Spleen (tissue), 11 donors: ENCODE data around the gene TSPO2. TPM values are rescaled to one million over a fixed set of nuclear protein-coding genes. Genes with fewer than 3 reads are reported as not detected.

Experiments
- DNase-seq: peaks from one replicate; pipeline ENCODE4 v3.0.0-alpha.2; 2020
- H3K27ac ChIP-seq, 8 donors: fragments of 200-600 bp; sonication (generic) in 7 of 8; 1 replicate in 4 of 8; 2 replicates in 4 of 8; pipeline versions ENCODE4 v1.5.0 to v1.8.0; 2016 to 2021; ENCODE audit warnings: inconsistent platforms in 4 of 8, mild to moderate bottlenecking in 4 of 8, moderate library complexity in 1 of 8
- H3K27me3 ChIP-seq, 7 donors: fragments of 200-600 bp; sonication (generic) in 6 of 7; replicated peaks in 1 of 7; 1 replicate in 4 of 7; 2 replicates in 3 of 7; pipeline versions ENCODE4 v1.5.0 to v1.8.0; 2016 to 2021; ENCODE audit warnings: inconsistent platforms in 3 of 7, mild to moderate bottlenecking in 1 of 7
- H3K36me3 ChIP-seq, 6 donors: fragments of 200-600 bp; sonication (generic) in 5 of 6; 1 replicate in 4 of 6; 2 replicates in 2 of 6; pipeline versions ENCODE4 v1.5.0 to v1.8.0; 2016 to 2021; ENCODE audit warnings: inconsistent platforms in 2 of 6
- H3K4me1 ChIP-seq, 6 donors: fragments of 200-600 bp; sonication (generic) in 5 of 6; 1 replicate in 3 of 6; 2 replicates in 3 of 6; pipeline versions ENCODE4 v1.5.0 to v1.8.0; 2016 to 2021; ENCODE audit warnings: inconsistent platforms in 3 of 6
- H3K4me3 ChIP-seq, 8 donors: fragments of 200-600 bp; sonication (generic) in 7 of 8; 1 replicate in 4 of 8; 2 replicates in 4 of 8; pipeline versions ENCODE4 v1.5.0 to v1.8.0; 2016 to 2021; ENCODE audit warnings: inconsistent platforms in 4 of 8, mild to moderate bottlenecking in 4 of 8, moderate library complexity in 2 of 8
- H3K9me3 ChIP-seq, 8 donors: fragments of 200-600 bp; sonication (generic) in 7 of 8; 1 replicate in 4 of 8; 2 replicates in 4 of 8; pipeline versions ENCODE4 v1.5.0 to v1.8.0; 2016 to 2021; ENCODE audit warnings: inconsistent platforms in 4 of 8
- POLR2A ChIP-seq, 3 donors: fragments of 450-650 bp; IDR thresholded peaks; one replicate each; pipeline ENCODE4 v1.5.1; 2017; ENCODE audit warnings: antibody characterized with exemption in 3 of 3, mild to moderate bottlenecking in 1 of 3
- POLR2AphosphoS5 ChIP-seq, 3 donors: sonication (generic); formaldehyde crosslinking; IDR thresholded peaks; one replicate each; pipeline ENCODE4 v1.5.1; 2017; ENCODE audit warnings: antibody characterized with exemption in 3 of 3
- WGBS, 5 donors: extraction: QIAGEN DNeasy Blood & Tissue Kit in 3 of 5; methylation state at CpG; one replicate each; pipeline versions ENCODE4 v1.1.5 to v1.1.7; 2013 to 2018; 5-methylcytosine and 5-hydroxymethylcytosine counted together
- intact Hi-C: fragments of 100-400 bp; cut with DNase I; formaldehyde crosslinking; loops from one replicate; pipeline ENCODE4 v1.15.0; 2023; ENCODE audit warnings: low total_unique reads
- polyA plus RNA-seq, 3 donors: library from polyadenylated mRNA; stranded (reverse); fragments of 200-250 nt; gene quantifications; one replicate each; pipeline ENCODE4 v1.2.1, GENCODE V29; 2013
- total RNA-seq, 7 donors: library from RNA; depleted of rRNA in 3 of 7; stranded (reverse); fragments of >200 nt in 3 of 7; fragmentation: NEBNext Ultra II Directional in 4 of 7; extraction: Animal tissue kit (Norgen Biotek cat#: 25700) in 4 of 7; gene quantifications; one replicate each; pipeline versions ENCODE4 v1.1.0 to v1.2.1, GENCODE V29; 2016 to 2021
- TF ChIP-seq, protein P1 (sequence below), 11 experiments: fragments of 200-600 bp in 7 of 11; fragments of 450-650 bp in 4 of 11; sonication (generic) in 4 of 11; IDR thresholded peaks in 8 of 11; conservative IDR thresholded peaks in 3 of 11; 1 replicate in 7 of 11; 2 replicates in 4 of 11; pipeline versions ENCODE4 v1.4.0 to v1.8.0; 2016 to 2021; ENCODE audit warnings: antibody characterized with exemption in 11 of 11, inconsistent platforms in 4 of 11, mild to moderate bottlenecking in 1 of 11
- donor health status: healthy with polysubstance abuse.
- donor health status: DM: no; HTN: no; CAD: no; lungs with moderate emphysema.
- donor health status: DM: no; HTN: no; CAD: no.
- donor health status: Bipolar disorder and iron deficiency.
- donor health status: healthy.
- donor health status: DM: no; HTN: no; CAD: no.
- donor health status: DM: yes; HTN: yes; CAD: no.

TSPO2 gene
- total and polyA plus RNA-seq, 10 donors, result 0.54 to 6.3 TPM; not detected in 8

DNA sequence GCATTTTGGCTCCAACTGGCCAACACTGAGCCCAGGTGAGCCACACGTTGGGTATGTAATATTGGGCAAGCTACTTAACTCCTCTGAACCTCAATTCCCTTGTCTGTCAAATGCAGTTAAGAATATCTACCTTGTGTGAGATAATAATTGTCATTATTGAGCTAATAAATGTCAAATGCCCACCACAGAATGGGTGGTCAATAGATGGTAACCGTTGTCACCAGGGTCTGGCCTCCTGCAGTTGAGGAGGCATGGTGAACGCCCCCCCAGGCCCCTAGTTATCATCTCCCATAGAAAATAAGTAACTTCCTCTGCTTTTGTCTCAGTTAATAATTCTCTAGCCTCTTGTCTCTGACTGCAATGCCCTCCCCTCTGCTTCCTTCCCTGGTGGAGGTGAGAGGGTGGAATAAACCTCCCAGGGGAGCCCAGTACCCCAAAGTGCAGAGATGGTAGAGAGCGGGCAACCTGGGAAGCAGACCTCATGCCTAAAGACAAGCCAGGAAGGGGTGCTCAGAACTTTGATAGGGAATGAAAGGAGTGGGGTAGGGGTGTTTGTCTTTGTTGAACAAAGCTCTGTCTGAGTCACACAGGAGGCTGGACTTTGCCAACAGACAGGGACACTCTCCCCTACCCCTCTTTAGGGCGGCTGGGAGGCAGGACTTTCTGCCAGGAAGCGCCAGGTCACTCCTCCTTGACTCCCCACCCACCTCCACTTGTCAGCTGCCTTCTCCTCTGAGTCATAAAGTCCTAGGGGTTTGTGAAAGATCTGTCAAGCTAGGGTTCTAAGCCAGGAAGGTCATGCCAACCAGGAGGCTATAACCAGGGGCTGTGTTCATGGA, 1.9 kb upstream of the TSPO2 start:
- DNase-seq, result no peak
- no peak overlapping the region for H3K4me3 ChIP-seq
- TF ChIP-seq, protein P1, sequence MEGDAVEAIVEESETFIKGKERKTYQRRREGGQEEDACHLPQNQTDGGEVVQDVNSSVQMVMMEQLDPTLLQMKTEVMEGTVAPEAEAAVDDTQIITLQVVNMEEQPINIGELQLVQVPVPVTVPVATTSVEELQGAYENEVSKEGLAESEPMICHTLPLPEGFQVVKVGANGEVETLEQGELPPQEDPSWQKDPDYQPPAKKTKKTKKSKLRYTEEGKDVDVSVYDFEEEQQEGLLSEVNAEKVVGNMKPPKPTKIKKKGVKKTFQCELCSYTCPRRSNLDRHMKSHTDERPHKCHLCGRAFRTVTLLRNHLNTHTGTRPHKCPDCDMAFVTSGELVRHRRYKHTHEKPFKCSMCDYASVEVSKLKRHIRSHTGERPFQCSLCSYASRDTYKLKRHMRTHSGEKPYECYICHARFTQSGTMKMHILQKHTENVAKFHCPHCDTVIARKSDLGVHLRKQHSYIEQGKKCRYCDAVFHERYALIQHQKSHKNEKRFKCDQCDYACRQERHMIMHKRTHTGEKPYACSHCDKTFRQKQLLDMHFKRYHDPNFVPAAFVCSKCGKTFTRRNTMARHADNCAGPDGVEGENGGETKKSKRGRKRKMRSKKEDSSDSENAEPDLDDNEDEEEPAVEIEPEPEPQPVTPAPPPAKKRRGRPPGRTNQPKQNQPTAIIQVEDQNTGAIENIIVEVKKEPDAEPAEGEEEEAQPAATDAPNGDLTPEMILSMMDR (IDR thresholded peaks at IDR 0.05 in 8 of 11, conservative IDR thresholded peaks at IDR 0.05 in 3 of 11), result no peak
- TF ChIP-seq POLR2AphosphoS5 (IDR thresholded peaks at IDR 0.05), result no peak
- no peak for TF ChIP-seq POLR2A (IDR thresholded peaks at IDR 0.05)
- no peak overlapping the region for H3K27ac ChIP-seq
- no peaks in the 10 kb centered on the region for H3K9me3 ChIP-seq
- 67 to 73% (median 71%) methylated on average over 6 of the region's 6 CpGs for WGBS, 5 donors
- H3K36me3 ChIP-seq, result peaks cover 0 to 10% (median 0%) of the 10 kb centered on the region in 6 donors
- no peaks in the 10 kb centered on the region for H3K27me3 ChIP-seq
- no peaks in the 10 kb centered on the region for H3K4me1 ChIP-seq
- intact Hi-C loops, result no loop called here

DNA sequence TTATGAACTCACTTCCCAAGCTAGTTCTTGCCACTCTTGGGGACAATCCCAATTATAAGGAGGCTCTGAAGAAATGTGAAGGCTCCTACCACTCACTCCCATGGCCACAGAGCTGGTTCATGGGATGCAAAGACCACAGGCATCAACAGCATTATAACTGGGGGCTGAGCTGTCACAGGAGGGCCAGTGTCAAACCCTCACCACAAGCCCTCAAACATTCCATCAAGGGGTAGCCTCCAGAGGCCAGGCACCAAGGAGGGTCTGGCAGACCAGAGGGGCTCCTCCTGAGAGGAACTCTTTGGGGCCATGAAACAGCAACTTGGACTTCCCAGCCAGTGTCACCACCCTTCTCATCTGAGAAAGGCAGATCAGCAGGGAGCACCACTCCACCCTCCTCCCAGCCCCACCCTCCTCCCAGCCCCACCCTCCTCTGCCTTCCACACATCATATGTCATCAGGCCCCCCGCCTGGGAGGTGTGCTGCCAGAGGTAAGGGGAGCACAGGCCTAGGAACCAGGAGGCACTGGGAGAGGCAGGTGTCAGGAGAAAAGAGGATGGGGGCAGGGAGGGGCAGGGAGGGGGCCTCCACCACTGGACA, 1.2 kb upstream of the TSPO2 start:
- no peaks in the 10 kb centered on the region for H3K27me3 ChIP-seq
- 67 to 91% (median 76%) methylated on average over 1 of the region's 1 CpG for WGBS, 5 donors
- no peak overlapping the region for H3K4me3 ChIP-seq
- no peaks in the 10 kb centered on the region for H3K9me3 ChIP-seq
- H3K4me1 ChIP-seq, result no peaks in the 10 kb centered on the region
- peaks cover 0 to 11% (median 0%) of the 10 kb centered on the region in 6 donors for H3K36me3 ChIP-seq
- intact Hi-C loops, result no loop called here
- H3K27ac ChIP-seq, result no peak overlapping the region
- no peak for DNase-seq
- TF ChIP-seq POLR2A (IDR thresholded peaks at IDR 0.05) (no peak), POLR2AphosphoS5 (IDR thresholded peaks at IDR 0.05) (no peak)
- TF ChIP-seq, protein P1 (IDR thresholded peaks at IDR 0.05 in 8 of 11, conservative IDR thresholded peaks at IDR 0.05 in 3 of 11), result no peak

DNA sequence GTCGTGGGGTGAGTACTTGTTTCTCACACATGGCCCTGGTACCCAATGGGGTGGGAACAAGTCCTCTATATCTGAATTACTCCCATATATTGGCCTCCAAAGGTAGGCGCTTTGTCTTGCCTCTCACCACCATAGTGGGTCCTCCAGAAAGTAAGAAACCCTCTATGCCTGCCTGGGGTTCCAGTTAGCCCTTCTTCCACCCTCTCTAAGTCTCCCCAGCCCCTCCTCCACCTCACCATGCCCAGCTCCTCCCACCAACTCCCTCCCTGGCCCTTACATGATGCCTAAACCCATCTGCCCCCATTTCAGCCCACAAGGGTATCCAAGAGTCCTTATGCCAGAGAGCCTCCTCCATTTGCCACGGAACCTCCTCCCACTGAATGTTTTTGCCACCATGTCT, 884 bp downstream of the TSPO2 start:
- intact Hi-C loops, result no loop called here

More for the DNA sequence above, 884 bp downstream of the TSPO2 start:
- peaks cover 0 to 18% (median 0%) of the 10 kb centered on the region in 6 donors for H3K36me3 ChIP-seq
- H3K9me3 ChIP-seq, result no peaks in the 10 kb centered on the region
- H3K27ac ChIP-seq, result no peak overlapping the region
- no peaks in the 10 kb centered on the region for H3K4me1 ChIP-seq
- WGBS, 5 donors, result 93 to 100% (median 98%) methylated on average over 3 of the region's 3 CpGs
- H3K27me3 ChIP-seq, result no peaks in the 10 kb centered on the region
- TF ChIP-seq, protein P1 (IDR thresholded peaks at IDR 0.05 in 8 of 11, conservative IDR thresholded peaks at IDR 0.05 in 3 of 11), result no peak
- no peak for TF ChIP-seq POLR2A (IDR thresholded peaks at IDR 0.05)
- TF ChIP-seq POLR2AphosphoS5 (IDR thresholded peaks at IDR 0.05), result no peak
- no peak for DNase-seq
- no peak overlapping the region for H3K4me3 ChIP-seq
